ENCODE measurements around the gene PRKAG2. TPM values are rescaled to one million over a fixed set of nuclear protein-coding genes. Genes with fewer than 3 reads are reported as not detected.

Gene PRKAG2
- total and polyA plus RNA-seq, 4 donors = 36.7 to 46.1 (median 40.0) TPM

DNA sequence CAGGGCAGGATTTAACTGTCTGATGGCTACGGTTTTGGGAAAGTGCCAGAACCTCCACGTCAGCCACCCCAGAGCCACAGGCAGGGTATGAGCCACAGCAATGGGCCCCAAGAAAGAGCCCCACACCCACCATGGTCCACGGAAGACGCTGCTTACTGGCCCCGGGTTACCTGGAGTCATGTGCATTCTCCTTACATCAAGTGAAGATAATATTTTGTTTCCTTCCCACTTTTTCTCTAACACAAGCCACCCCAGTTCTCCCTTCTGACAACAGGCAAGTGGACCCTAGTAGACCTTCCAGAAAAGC lies 67.1 kb downstream of the PRKAG2 start:
- no peak overlapping the region for H3K4me3 ChIP-seq (ENCODE audit: low read depth, low read length)

DNA sequence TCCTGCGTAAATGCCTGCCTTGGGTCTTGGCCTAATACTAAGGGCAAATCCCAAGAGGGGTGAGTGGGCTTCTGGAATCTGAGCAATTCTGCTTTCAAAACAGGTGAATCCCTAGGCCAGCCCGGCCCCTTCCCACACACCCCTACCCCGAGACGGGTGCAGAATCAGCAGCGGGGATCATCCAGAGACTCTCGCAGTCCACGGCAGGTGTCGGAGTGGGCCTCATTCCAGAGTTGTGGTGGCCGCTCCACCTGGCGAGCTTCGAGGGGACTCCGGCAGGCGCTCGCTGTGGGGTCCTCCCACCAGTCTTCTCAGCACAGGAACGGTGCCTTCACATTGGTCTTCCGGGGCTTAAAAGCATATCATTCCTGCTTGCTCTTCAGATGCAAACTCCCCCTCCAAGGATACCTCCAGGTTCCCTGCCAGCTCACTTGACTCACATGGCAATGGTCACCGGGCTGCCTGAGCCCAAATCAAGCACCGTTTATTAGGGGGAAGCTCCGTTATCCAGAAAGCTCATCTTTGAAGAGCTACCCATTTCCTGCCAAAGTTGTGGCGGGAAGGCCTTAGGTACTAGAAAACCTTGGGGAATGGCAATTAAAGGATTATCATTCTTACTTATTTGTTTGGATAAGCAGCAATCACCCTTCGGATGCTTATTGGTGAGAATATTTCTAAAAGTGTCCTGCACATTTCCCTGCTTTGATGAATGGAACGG lies 67.6 kb downstream of the PRKAG2 start:
- H3K27me3 ChIP-seq (ENCODE audit: control insufficient read depth, insufficient read depth, low read length) = peaks cover 5% of the 10 kb centered on the region
- H3K9me3 ChIP-seq (ENCODE audit: control insufficient read depth, insufficient read depth, low read length) = no peaks in the 10 kb centered on the region
- H3K36me3 ChIP-seq (ENCODE audit: control insufficient read depth, insufficient read depth, low read length) = peaks cover 3% of the 10 kb centered on the region
- no peak overlapping the region for H3K27ac ChIP-seq (ENCODE audit: low read depth, low read length)
- no peak overlapping the region for H3K4me3 ChIP-seq (ENCODE audit: low read depth, low read length)
- WGBS (ENCODE audit: insufficient coverage) = 86% methylated on average over 18 of the region's 22 CpGs
- no peak for DNase-seq (ENCODE audit: low read depth in 4 of 6, low spot score in 6 of 6)
- H3K4me1 ChIP-seq (ENCODE audit: control insufficient read depth, insufficient read depth, low read length) = peaks cover 24% of the 10 kb centered on the region

More for the DNA sequence above, 67.1 kb downstream of the PRKAG2 start:
- Histone ChIP-seq H3K9me3 (ENCODE audit: control insufficient read depth, insufficient read depth, low read length) (no peaks in the 10 kb centered on the region), H3K36me3 (ENCODE audit: control insufficient read depth, insufficient read depth, low read length) (peaks cover 3% of the 10 kb centered on the region), H3K27me3 (ENCODE audit: control insufficient read depth, insufficient read depth, low read length) (peaks cover 5% of the 10 kb centered on the region), H3K4me1 (ENCODE audit: control insufficient read depth, insufficient read depth, low read length) (peaks cover 29% of the 10 kb centered on the region), H3K27ac (ENCODE audit: low read depth, low read length) (no peak overlapping the region)
- no peak for DNase-seq (ENCODE audit: low read depth in 4 of 6, low spot score in 6 of 6)
- WGBS (ENCODE audit: insufficient coverage) = 91% methylated on average over 5 of the region's 5 CpGs

DNA sequence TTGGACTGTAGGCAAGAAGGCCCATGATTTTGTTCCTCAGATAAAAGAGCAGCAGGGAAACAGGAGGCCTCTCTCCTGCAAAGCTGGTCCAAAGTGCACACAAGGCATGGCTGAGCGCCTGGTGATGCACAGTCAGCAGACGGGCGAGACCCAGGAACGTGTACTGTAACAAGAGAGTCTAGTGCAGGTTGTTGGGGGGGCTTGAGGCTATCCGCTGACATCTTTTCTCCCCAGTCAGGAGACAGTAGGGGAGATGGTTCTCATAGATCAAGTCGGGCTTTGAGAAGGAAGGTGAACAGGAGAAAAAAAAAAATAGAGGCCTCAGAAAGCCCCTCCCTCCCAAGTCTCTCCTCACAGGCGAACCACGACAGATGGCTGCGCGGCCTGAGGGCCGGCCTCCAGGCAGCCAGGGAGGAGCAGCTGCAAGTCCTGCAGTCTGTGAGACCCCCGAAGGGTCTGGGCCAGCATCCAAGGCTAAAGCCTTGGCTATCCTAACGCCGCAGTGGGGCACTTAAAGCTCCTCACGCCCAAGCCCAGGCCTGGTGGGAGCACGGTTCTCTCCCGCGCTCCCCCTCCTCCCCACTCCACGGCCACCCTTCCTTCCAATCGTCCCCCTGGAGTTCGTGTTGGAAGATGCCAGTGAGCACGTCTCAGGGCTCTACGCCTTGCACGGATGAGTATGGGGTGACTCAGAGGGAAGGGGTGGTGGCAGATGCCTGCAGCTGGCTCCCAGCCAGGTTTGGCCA lies 68.3 kb downstream of the PRKAG2 start:
- no peak overlapping the region for H3K4me3 ChIP-seq (ENCODE audit: low read depth, low read length)
- peak in 2 of 6 donors; percentile 65 to 71 for DNase-seq (ENCODE audit: low read depth in 4 of 6, low spot score in 6 of 6)
- peaks cover under 1% of the 10 kb centered on the region for H3K27me3 ChIP-seq (ENCODE audit: control insufficient read depth, insufficient read depth, low read length)
- H3K4me1 ChIP-seq (ENCODE audit: control insufficient read depth, insufficient read depth, low read length) = peaks cover 17% of the 10 kb centered on the region
- no peak overlapping the region for H3K27ac ChIP-seq (ENCODE audit: low read depth, low read length)
- no peaks in the 10 kb centered on the region for H3K9me3 ChIP-seq (ENCODE audit: control insufficient read depth, insufficient read depth, low read length)
- 53% methylated on average over 12 of the region's 24 CpGs for WGBS (ENCODE audit: insufficient coverage)
- H3K36me3 ChIP-seq (ENCODE audit: control insufficient read depth, insufficient read depth, low read length) = peaks cover 3% of the 10 kb centered on the region

DNA sequence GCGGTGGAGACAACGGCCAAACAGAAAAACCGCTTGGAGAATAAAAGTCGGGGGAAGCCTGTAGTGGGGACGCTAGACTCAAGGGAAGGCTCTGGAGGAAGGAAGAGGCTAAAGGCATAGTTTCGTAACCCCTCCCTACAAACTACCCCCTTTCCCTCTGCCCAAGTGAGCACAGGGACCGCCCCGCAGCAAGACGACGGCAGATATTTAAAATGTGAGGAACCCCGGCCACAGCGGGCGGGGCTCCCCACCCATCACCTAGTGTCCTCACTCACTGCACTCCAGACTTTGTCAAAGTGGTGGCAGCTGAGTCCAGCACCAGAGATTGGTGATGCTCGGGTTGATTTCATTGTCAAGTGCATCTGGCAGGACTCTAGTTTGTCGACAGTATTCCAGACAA lies 69.1 kb downstream of the PRKAG2 start:
- Histone ChIP-seq H3K27me3 (ENCODE audit: control insufficient read depth, insufficient read depth, low read length) (no peaks in the 10 kb centered on the region), H3K4me1 (ENCODE audit: control insufficient read depth, insufficient read depth, low read length) (peaks cover 16% of the 10 kb centered on the region), H3K4me3 (ENCODE audit: low read depth, low read length) (no peak overlapping the region), H3K9me3 (ENCODE audit: control insufficient read depth, insufficient read depth, low read length) (no peaks in the 10 kb centered on the region), H3K36me3 (ENCODE audit: control insufficient read depth, insufficient read depth, low read length) (peaks cover 3% of the 10 kb centered on the region), H3K27ac (ENCODE audit: low read depth, low read length) (no peak overlapping the region)
- 83% methylated on average over 10 of the region's 15 CpGs for WGBS (ENCODE audit: insufficient coverage)
- no peak for DNase-seq (ENCODE audit: low read depth in 4 of 6, low spot score in 6 of 6)

DNA sequence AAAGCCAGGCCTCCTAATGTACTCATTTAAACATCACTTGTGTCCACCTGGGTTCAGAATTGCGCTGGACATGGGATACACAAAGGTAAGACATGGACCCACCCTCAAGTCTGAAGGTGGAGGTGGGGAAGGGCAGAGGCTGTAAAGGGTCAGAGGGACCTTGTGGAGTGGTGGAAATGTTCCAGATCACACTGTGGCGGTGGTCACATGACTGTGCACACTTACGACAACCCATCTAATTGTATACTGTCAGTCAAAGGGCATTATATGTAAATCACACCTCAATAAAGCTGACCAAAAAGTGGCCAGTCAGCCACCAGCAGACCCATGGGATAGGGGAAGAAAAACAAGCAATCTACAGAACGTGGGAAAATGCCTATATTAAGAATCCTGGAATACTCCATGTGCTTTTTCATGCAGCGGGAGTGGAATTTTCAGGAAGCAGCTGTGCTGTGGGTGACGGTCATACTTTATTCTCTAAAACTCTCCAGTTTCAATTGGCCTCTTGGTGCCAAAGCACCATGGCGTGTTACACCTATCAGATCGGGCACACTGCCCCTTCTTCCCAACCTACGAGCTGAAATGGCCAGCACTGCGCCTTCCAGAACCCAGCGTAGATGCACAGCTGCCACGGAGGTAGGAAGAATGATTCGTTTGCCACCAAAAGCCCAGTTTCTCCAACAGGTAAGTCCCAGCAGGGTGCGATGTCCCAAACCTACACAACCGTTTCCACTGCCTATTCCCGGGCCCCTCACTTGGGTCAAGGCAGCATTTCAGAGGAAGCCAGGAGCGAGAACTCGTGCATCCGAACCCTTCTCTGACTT lies 69.8 kb downstream of the PRKAG2 start:
- no peaks in the 10 kb centered on the region for H3K27me3 ChIP-seq (ENCODE audit: control insufficient read depth, insufficient read depth, low read length)
- H3K27ac ChIP-seq (ENCODE audit: low read depth, low read length) = no peak overlapping the region
- 95% methylated on average over 13 of the region's 19 CpGs for WGBS (ENCODE audit: insufficient coverage)
- no peak overlapping the region for H3K4me3 ChIP-seq (ENCODE audit: low read depth, low read length)
- H3K4me1 ChIP-seq (ENCODE audit: control insufficient read depth, insufficient read depth, low read length) = peaks cover 18% of the 10 kb centered on the region
- H3K9me3 ChIP-seq (ENCODE audit: control insufficient read depth, insufficient read depth, low read length) = no peaks in the 10 kb centered on the region
- H3K36me3 ChIP-seq (ENCODE audit: control insufficient read depth, insufficient read depth, low read length) = peaks cover 3% of the 10 kb centered on the region
- no peak for DNase-seq (ENCODE audit: low read depth in 4 of 6, low spot score in 6 of 6)

DNA sequence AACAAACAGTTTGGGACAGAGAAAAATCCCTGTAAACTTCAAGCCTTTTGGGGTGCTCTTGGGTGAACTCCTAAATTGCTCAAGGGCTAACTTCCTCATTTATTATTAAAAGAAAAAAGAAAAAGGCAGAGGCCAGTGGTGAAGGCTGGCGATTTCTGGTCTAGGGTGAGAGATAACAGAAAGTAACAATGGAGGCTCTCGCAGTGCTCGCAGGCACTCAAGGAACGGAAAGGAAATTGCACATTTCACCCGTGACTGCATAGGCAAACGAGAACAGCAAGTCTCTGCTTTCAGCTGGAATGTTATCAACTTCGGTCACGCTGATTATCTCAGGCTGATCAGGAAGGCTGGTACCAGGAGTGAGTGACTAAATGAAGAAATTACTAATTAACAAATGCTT lies 70.7 kb downstream of the PRKAG2 start:
- H3K9me3 ChIP-seq (ENCODE audit: control insufficient read depth, insufficient read depth, low read length) = no peaks in the 10 kb centered on the region
- H3K36me3 ChIP-seq (ENCODE audit: control insufficient read depth, insufficient read depth, low read length) = peaks cover 3% of the 10 kb centered on the region
- peaks cover 21% of the 10 kb centered on the region for H3K4me1 ChIP-seq (ENCODE audit: control insufficient read depth, insufficient read depth, low read length)
- DNase-seq (ENCODE audit: low read depth in 4 of 6, low spot score in 6 of 6) = peak in 1 of 6 donors; percentile 33
- WGBS (ENCODE audit: insufficient coverage) = 61% methylated on average over 7 of the region's 8 CpGs
- no peaks in the 10 kb centered on the region for H3K27me3 ChIP-seq (ENCODE audit: control insufficient read depth, insufficient read depth, low read length)
- H3K4me3 ChIP-seq (ENCODE audit: low read depth, low read length) = no peak overlapping the region
- H3K27ac ChIP-seq (ENCODE audit: low read depth, low read length) = no peak overlapping the region

DNA sequence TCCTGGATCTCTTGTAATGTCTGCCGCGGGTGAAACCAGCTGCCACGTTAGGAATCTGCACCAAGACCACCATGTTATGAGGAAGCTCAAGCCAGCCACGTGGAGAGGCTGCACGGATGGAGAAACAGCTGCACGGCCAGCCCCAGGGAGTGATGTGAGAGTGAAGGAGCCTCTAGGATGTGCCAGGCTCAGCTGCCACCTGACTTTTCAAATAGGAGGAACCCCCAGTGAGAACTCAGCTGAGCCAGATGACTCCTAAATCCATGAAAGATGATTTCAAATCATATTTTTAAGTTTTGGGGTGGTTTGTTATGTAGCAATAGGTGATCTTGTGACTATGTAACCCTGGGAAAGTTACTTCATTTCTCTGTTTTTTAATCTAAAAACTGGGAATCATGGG lies 71.7 kb downstream of the PRKAG2 start:
- no peak for DNase-seq (ENCODE audit: low read depth in 4 of 6, low spot score in 6 of 6)
- H3K27me3 ChIP-seq (ENCODE audit: control insufficient read depth, insufficient read depth, low read length) = no peaks in the 10 kb centered on the region
- peaks cover 3% of the 10 kb centered on the region for H3K36me3 ChIP-seq (ENCODE audit: control insufficient read depth, insufficient read depth, low read length)
- no peak overlapping the region for H3K4me3 ChIP-seq (ENCODE audit: low read depth, low read length)
- H3K4me1 ChIP-seq (ENCODE audit: control insufficient read depth, insufficient read depth, low read length) = peaks cover 21% of the 10 kb centered on the region
- no peaks in the 10 kb centered on the region for H3K9me3 ChIP-seq (ENCODE audit: control insufficient read depth, insufficient read depth, low read length)
- H3K27ac ChIP-seq (ENCODE audit: low read depth, low read length) = no peak overlapping the region
- 86% methylated on average over 6 of the region's 6 CpGs for WGBS (ENCODE audit: insufficient coverage)

DNA sequence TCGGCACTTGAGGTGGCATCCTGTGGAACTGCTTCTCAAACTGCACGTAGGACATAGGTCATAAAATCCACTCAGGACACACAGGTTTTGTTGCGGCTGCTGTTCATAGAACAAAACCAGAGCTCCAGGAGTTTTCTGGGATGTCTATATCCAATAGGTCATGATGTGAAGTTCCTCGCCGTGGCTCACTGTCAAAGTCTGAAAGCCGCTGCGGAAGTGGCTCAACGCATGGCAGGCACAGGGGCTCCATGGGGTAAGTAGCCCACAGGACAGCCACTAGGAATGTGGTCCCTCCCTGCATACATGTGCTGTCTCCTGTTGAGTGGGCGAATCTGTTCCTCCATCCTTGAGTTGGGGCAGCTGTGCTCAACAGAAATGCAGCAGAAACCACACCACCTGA lies 72.2 kb downstream of the PRKAG2 start:
- Histone ChIP-seq H3K9me3 (ENCODE audit: control insufficient read depth, insufficient read depth, low read length) (no peaks in the 10 kb centered on the region), H3K4me3 (ENCODE audit: low read depth, low read length) (no peak overlapping the region), H3K36me3 (ENCODE audit: control insufficient read depth, insufficient read depth, low read length) (peaks cover 3% of the 10 kb centered on the region), H3K27ac (ENCODE audit: low read depth, low read length) (no peak overlapping the region), H3K4me1 (ENCODE audit: control insufficient read depth, insufficient read depth, low read length) (peaks cover 21% of the 10 kb centered on the region), H3K27me3 (ENCODE audit: control insufficient read depth, insufficient read depth, low read length) (no peaks in the 10 kb centered on the region)
- no peak for DNase-seq (ENCODE audit: low read depth in 4 of 6, low spot score in 6 of 6)
- 88% methylated on average over 8 of the region's 9 CpGs for WGBS (ENCODE audit: insufficient coverage)

DNA sequence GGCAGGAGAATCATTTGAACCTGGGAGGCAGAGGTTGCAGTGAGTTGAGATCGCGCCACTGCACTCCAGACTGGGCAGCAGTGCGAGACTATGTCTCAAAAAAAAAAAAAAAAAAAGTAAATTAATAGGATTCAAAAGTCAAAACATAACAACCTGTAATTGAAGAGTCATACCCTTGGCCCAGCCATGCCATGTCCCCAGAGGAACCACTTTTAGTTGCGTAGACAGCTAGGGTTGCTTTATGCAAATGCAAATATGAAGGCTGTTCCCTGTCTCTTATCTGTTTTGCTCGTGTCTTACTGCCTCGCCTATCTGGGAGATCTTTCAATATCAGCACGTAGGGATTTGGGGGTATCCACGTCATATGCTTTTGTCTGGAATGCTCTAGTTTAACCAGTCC lies 73.1 kb downstream of the PRKAG2 start:
- no peak overlapping the region for H3K4me3 ChIP-seq (ENCODE audit: low read depth, low read length)
- H3K9me3 ChIP-seq (ENCODE audit: control insufficient read depth, insufficient read depth, low read length) = no peaks in the 10 kb centered on the region
- no peak overlapping the region for H3K27ac ChIP-seq (ENCODE audit: low read depth, low read length)
- 81% methylated on average over 3 of the region's 8 CpGs for WGBS (ENCODE audit: insufficient coverage)
- H3K4me1 ChIP-seq (ENCODE audit: control insufficient read depth, insufficient read depth, low read length) = peaks cover 16% of the 10 kb centered on the region
- H3K27me3 ChIP-seq (ENCODE audit: control insufficient read depth, insufficient read depth, low read length) = no peaks in the 10 kb centered on the region
- DNase-seq (ENCODE audit: low read depth in 4 of 6, low spot score in 6 of 6) = no peak
- H3K36me3 ChIP-seq (ENCODE audit: control insufficient read depth, insufficient read depth, low read length) = peaks cover 2% of the 10 kb centered on the region
